ENCODE data around the gene TSR1.

- TF ChIP-seq CTCF (IDR thresholded peaks at IDR 0.05): no peak
- TF ChIP-seq POLR2A (IDR thresholded peaks at IDR 0.05): no peak
- TF ChIP-seq EP300 (IDR thresholded peaks at IDR 0.05): no peak
These were observed 36.4 kb upstream of the TSR1 start for GRCh38 chr17:2372681-2373080.

Measured in ovary (tissue), 3 donors.